Caco-2 (cell line): ENCODE data around the gene SORBS2. TPM values are rescaled to one million over a fixed set of nuclear protein-coding genes. Genes with fewer than 3 reads are reported as not detected.
"Not testable (repeated sequence)": the region's sequence is repeated elsewhere in the genome, so short reads cannot be mapped to it uniquely, and the experiment has no call there.

Experiments
- BruUV-seq: library from RNA; stranded (reverse); fragments of 400-500 nt; replicated peaks from 2 replicates; lab custom pipeline; 2021; lab: Mats Ljungman, UMichigan
- CTCF ChIA-PET: fragments of 300-600 bp; sonication (Branson Sonifier 250); formaldehyde crosslinking; loops from one replicate; lab custom pipeline; 2022; ENCODE audit warnings: antibody characterized with exemption; lab: Charles Lee
- POLR2A ChIA-PET: fragments of 300-600 bp; sonication (Branson Sonifier 250); formaldehyde crosslinking; loops from one replicate; lab custom pipeline; 2022; ENCODE audit warnings: antibody characterized with exemption; lab: Charles Lee
- DNase-seq, 2 experiments: peaks; one replicate each; pipeline versions ENCODE4 v3.0.0 to v3.0.0-alpha.2; 2020 to 2022
- H3K27me3 ChIP-seq: replicated peaks from 2 replicates; pipeline ENCODE4 v1.6.0; 2011; ENCODE audit warnings: low read length; ENCODE audit not compliant: control insufficient read depth, insufficient read depth
- H3K36me3 ChIP-seq: 2 replicates; pipeline ENCODE4 v1.5.1; 2011; ENCODE audit warnings: low read length; ENCODE audit not compliant: control insufficient read depth, insufficient read depth
- H3K4me1 ChIP-seq: fragments of 250-450 bp; sonication (Bioruptor Pico); 2 replicates; pipeline ENCODE4 v1.5.1; 2020; ENCODE audit warnings: mild to moderate bottlenecking
- H3K4me3 ChIP-seq: 2 replicates; pipeline ENCODE4 v1.5.1; 2011; ENCODE audit warnings: low read depth, mild to moderate bottlenecking, control low read depth, low read length
- H3K9me3 ChIP-seq: fragments of 250-450 bp; sonication (Bioruptor Pico); 2 replicates; pipeline ENCODE4 v1.5.1; 2020; ENCODE audit warnings: mild to moderate bottlenecking, moderate library complexity
- H3K27ac Mint-ChIP-seq: one replicate; pipeline ENCODE4 v1.8.0; 2022; ENCODE audit warnings: mixed read lengths; ENCODE audit not compliant: unreplicated experiment
- H3K27me3 Mint-ChIP-seq: one replicate; pipeline ENCODE4 v1.8.0; 2022; ENCODE audit warnings: mixed read lengths; ENCODE audit not compliant: insufficient read depth, unreplicated experiment
- H3K36me3 Mint-ChIP-seq: one replicate; pipeline ENCODE4 v1.8.0; 2022; ENCODE audit warnings: mild to moderate bottlenecking, mixed read lengths; ENCODE audit not compliant: insufficient read depth, unreplicated experiment
- H3K4me1 Mint-ChIP-seq: one replicate; pipeline ENCODE4 v1.8.0; 2022; ENCODE audit warnings: low read depth, mixed read lengths; ENCODE audit not compliant: unreplicated experiment
- H3K4me3 Mint-ChIP-seq: one replicate; pipeline ENCODE4 v1.8.0; 2022; ENCODE audit warnings: mild to moderate bottlenecking, moderate library complexity, mixed read lengths; ENCODE audit not compliant: unreplicated experiment
- H3K9me3 Mint-ChIP-seq: one replicate; pipeline ENCODE4 v1.8.0; 2022; ENCODE audit warnings: mixed read lengths; ENCODE audit not compliant: unreplicated experiment
- intact Hi-C: fragments of 100-400 bp; cut with micrococcal nuclease; formaldehyde crosslinking; loops from one replicate; pipeline ENCODE4 v1.10.0; 2022; ENCODE audit not compliant: unreplicated experiment
- total RNA-seq: library from RNA; stranded (reverse); gene quantifications from 2 replicates; pipeline ENCODE4 v1.2.3, GENCODE V29; 2022
- TF ChIP-seq, protein P1 (sequence below), 2 experiments: fragments of 200-600 bp in 1 of 2; IDR thresholded peaks; 1 replicate in 1 of 2; 2 replicates in 1 of 2; pipeline versions ENCODE4 v1.5.1 to v1.8.0; 2011 to 2022; ENCODE audit warnings: antibody characterized with exemption in 1 of 2, control low read depth in 1 of 2, inconsistent platforms in 1 of 2, low read depth in 1 of 2, low read length in 1 of 2, mild to moderate bottlenecking in 1 of 2, moderate library complexity in 1 of 2; ENCODE audit not compliant: insufficient read depth in 1 of 2, severe bottlenecking in 1 of 2, unreplicated experiment in 1 of 2

Gene SORBS2
- total RNA-seq, 1 experiment from 2014 or later, result 47.7 TPM

DNA sequence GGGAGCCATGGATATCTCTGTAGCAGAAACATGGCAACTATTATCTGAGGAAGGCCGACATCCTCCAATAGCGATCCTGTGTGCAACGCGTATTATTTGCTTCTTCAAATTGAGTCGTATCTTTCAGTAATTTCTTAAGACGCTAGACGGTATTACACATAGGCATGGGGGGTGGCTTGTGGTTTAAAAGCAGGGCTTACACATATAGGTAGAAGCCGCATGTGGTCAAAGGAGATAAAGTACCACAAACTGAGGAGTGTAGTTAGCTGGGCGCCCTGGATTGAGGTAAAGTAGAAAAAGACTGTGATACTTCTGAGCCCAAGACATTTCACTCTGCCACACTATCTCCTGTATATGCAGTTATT, 94.6 kb downstream of the SORBS2 start:
- no TSS peak for BruUV-seq
- Mint-ChIP-seq H3K36me3 (peaks cover 1% of the 10 kb centered on the region), H3K27ac (no peak overlapping the region), H3K4me1 (peaks cover 26% of the 10 kb centered on the region), H3K27me3 (no peaks in the 10 kb centered on the region), H3K9me3 (no peaks in the 10 kb centered on the region), H3K4me3 (no peak overlapping the region)
- no peak for DNase-seq
- Histone ChIP-seq H3K9me3 (0 out of 2 replicates have a peak, but pooled peaks cover 4% of the 10 kb centered on the region), H3K4me3 (no peak overlapping the region), H3K27me3 (no peaks in the 10 kb centered on the region), H3K36me3 (no peaks in the 10 kb centered on the region; the same call in 1 of the 2 replicates), H3K4me1 (peaks cover 36% of the 10 kb centered on the region)
- TF ChIP-seq, protein P1, sequence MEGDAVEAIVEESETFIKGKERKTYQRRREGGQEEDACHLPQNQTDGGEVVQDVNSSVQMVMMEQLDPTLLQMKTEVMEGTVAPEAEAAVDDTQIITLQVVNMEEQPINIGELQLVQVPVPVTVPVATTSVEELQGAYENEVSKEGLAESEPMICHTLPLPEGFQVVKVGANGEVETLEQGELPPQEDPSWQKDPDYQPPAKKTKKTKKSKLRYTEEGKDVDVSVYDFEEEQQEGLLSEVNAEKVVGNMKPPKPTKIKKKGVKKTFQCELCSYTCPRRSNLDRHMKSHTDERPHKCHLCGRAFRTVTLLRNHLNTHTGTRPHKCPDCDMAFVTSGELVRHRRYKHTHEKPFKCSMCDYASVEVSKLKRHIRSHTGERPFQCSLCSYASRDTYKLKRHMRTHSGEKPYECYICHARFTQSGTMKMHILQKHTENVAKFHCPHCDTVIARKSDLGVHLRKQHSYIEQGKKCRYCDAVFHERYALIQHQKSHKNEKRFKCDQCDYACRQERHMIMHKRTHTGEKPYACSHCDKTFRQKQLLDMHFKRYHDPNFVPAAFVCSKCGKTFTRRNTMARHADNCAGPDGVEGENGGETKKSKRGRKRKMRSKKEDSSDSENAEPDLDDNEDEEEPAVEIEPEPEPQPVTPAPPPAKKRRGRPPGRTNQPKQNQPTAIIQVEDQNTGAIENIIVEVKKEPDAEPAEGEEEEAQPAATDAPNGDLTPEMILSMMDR (IDR thresholded peaks at IDR 0.05; ENCODE audit: insufficient read depth in 1 of 2, low read depth in 1 of 2, low read length in 1 of 2, severe bottlenecking in 1 of 2, unreplicated experiment in 1 of 2), result no peak
- POLR2A ChIA-PET, result no interaction called here
- CTCF ChIA-PET, result no interaction called here
- intact Hi-C loops, result no loop called here

DNA sequence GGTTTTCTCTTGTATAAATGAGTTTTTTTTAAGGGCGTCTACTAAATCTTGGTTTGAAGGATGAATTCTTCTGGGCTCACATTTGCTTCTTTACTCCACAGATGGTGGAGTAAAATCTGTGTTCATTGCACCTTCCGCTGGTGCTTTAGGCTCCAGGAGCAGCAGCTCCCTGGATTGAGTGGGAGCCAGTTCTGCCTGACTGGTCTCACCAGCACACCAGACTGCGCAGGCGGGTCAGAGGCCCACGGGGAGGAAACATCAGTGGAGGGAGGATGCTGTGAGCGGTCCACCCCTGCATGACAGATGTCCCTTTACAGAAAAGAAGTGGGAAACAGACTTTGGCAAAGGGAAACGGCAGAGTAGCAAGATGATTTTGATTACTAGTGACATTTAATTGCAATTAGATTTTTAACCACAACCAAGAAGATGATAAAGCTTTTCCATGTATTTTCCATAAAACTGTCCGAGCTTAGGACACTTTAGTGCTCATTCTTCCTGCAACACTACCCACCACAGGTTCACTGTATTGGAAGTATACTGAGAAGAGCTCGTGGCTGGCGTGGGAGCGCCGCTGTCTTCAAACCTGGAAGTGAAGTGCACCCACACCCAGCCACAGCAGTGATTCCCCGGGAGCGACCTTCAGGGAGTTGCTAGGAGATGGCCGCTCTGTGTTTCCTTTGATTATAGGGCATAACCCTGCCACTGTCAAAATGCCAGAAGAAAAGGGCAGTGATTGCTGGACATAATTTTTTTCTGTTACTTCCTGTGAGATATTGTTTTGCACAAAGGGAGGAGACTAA, 95.2 kb downstream of the SORBS2 start:
- 0 out of 2 replicates have a peak, but pooled peaks cover 4% of the 10 kb centered on the region for H3K9me3 ChIP-seq
- TF ChIP-seq, protein P1 (IDR thresholded peaks at IDR 0.05; ENCODE audit: insufficient read depth in 1 of 2, low read depth in 1 of 2, low read length in 1 of 2, severe bottlenecking in 1 of 2, unreplicated experiment in 1 of 2), result no peak
- CTCF ChIA-PET, result no interaction called here
- Mint-ChIP-seq H3K27ac (no peak overlapping the region), H3K4me1 (peaks cover 32% of the 10 kb centered on the region), H3K4me3 (no peak overlapping the region), H3K36me3 (peaks cover 7% of the 10 kb centered on the region), H3K27me3 (no peaks in the 10 kb centered on the region), H3K9me3 (no peaks in the 10 kb centered on the region)
- H3K4me3 ChIP-seq, result no peak overlapping the region
- intact Hi-C loops, result no loop called here
- DNase-seq, result no peak
- no TSS peak for BruUV-seq
- H3K4me1 ChIP-seq, result peaks cover 39% of the 10 kb centered on the region
- no peaks in the 10 kb centered on the region for H3K27me3 ChIP-seq
- POLR2A ChIA-PET, result no interaction called here
- no peaks in the 10 kb centered on the region; the same call in 1 of the 2 replicates for H3K36me3 ChIP-seq

DNA sequence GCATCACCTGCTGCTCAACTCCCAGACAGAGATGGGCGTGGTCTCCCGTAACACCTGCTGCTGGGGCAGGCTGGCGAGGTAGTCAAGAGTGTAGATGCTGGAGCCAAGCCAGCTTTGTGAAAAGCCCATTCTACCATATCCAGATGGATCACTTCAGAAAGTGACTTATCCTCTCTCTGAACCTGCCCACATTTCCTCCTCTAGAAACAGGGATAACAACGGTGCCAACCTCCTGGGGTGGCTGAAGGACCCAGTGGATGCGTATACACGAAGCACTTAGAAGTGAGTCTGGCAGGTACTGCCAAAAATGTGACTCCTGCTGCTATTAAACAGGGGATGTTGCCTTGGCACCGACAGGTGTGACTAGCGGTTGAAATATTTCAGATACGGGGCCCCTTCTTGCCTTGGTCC, 95.8 kb downstream of the SORBS2 start:
- peaks cover 43% of the 10 kb centered on the region for H3K4me1 ChIP-seq
- H3K36me3 ChIP-seq, result no peaks in the 10 kb centered on the region; the same call in 1 of the 2 replicates
- Mint-ChIP-seq H3K36me3 (peaks cover 8% of the 10 kb centered on the region), H3K27ac (no peak overlapping the region), H3K27me3 (no peaks in the 10 kb centered on the region), H3K4me3 (no peak overlapping the region), H3K9me3 (no peaks in the 10 kb centered on the region), H3K4me1 (peaks cover 35% of the 10 kb centered on the region)
- no peak overlapping the region for H3K4me3 ChIP-seq
- no peak for DNase-seq
- TF ChIP-seq, protein P1 (IDR thresholded peaks at IDR 0.05; ENCODE audit: insufficient read depth in 1 of 2, low read depth in 1 of 2, low read length in 1 of 2, severe bottlenecking in 1 of 2, unreplicated experiment in 1 of 2), result no peak
- intact Hi-C loops, result no loop called here
- POLR2A ChIA-PET, result no interaction called here
- 0 out of 2 replicates have a peak, but pooled peaks cover 4% of the 10 kb centered on the region for H3K9me3 ChIP-seq
- H3K27me3 ChIP-seq, result no peaks in the 10 kb centered on the region
- CTCF ChIA-PET, result no interaction called here
- BruUV-seq, result no TSS peak

DNA sequence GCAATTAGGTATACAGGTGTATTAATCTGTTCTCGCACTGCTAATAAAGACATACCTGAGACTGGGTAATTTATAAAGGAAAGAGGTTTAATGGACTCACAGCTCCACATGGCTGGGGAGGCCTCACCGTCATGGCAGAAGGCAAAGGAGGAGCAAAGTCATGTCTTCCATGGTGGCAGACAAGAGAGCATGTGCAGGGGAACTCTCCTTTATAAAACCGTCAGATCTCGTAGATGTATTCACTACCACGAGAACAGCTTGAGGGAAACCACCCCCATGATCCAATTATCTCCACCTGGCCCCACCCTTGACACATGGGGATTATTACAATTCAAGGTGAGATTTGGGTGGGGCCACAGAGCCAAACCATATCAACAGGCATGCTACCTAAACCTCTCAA, 97.5 kb downstream of the SORBS2 start:
- intact Hi-C loops, DNase-seq, H3K36me3 ChIP-seq, H3K36me3 Mint-ChIP-seq, H3K9me3 ChIP-seq, BruUV-seq, H3K4me3 ChIP-seq, H3K27me3 Mint-ChIP-seq, CTCF ChIA-PET, POLR2A ChIA-PET, H3K9me3 Mint-ChIP-seq, H3K27me3 ChIP-seq: not testable (repeated sequence)
- peaks cover 43% of the 10 kb centered on the region for H3K4me1 ChIP-seq
- H3K4me3 Mint-ChIP-seq, result peak overlapping the region; percentile 49
- H3K4me1 Mint-ChIP-seq, result peaks cover 42% of the 10 kb centered on the region
- H3K27ac Mint-ChIP-seq, result peak overlapping the region; percentile 96
